Measurements from ENCODE around the gene PAPPA.

Gene PAPPA

GRCh38 chr9:116416421-116416820 lies 262.8 kb downstream of the PAPPA start:
- DNase-seq (ENCODE audit: low read depth, low spot score) = no peak
- H3K4me3 ChIP-seq (ENCODE audit: low read depth, low read length) = no peak overlapping the region
- no peak for TF ChIP-seq CTCF (IDR thresholded peaks at IDR 0.05; ENCODE audit: insufficient read depth, low read length, missing control alignments)
- ChIA-PET POLR2A (no interaction called here), CTCF (interaction anchor here (1.1 to 1.2 kb wide), 2 partner anchors 18 to 230 kb away, joined by 3 to 4 read pairs; no protein-coding TSS in a partner anchor)

GRCh38 chr9:116417464-116417863 lies 263.9 kb downstream of the PAPPA start:
- CTCF ChIA-PET = interaction anchor here (1.1 kb wide), 1 partner anchor 19 kb away, joined by 4 read pairs; no protein-coding TSS in a partner anchor
- TF ChIP-seq CTCF (IDR thresholded peaks at IDR 0.05; ENCODE audit: insufficient read depth, low read length, missing control alignments) = no peak
- H3K4me3 ChIP-seq (ENCODE audit: low read depth, low read length) = no peak overlapping the region
- POLR2A ChIA-PET = no interaction called here
- DNase-seq (ENCODE audit: low read depth, low spot score) = no peak

- DNase-seq (ENCODE audit: low read depth, low spot score) = no peak
- ChIA-PET CTCF (no interaction called here), POLR2A (no interaction called here)
- TF ChIP-seq CTCF (IDR thresholded peaks at IDR 0.05; ENCODE audit: insufficient read depth, low read length, missing control alignments) = no peak
- no peak overlapping the region for H3K4me3 ChIP-seq (ENCODE audit: low read depth, low read length)
These were observed 265.6 kb downstream of the PAPPA start for GRCh38 chr9:116419181-116419580.

- no peak for TF ChIP-seq CTCF (IDR thresholded peaks at IDR 0.05; ENCODE audit: insufficient read depth, low read length, missing control alignments)
- CTCF ChIA-PET = interaction anchor here (1.3 kb wide), 1 partner anchor 11 kb away, joined by 3 read pairs; no protein-coding TSS in a partner anchor
- POLR2A ChIA-PET = no interaction called here
- H3K4me3 ChIP-seq (ENCODE audit: low read depth, low read length) = no peak overlapping the region
- DNase-seq (ENCODE audit: low read depth, low spot score) = no peak
These were observed 267.5 kb downstream of the PAPPA start for GRCh38 chr9:116420993-116421538.

- ChIA-PET CTCF (interaction anchor here (1.0 to 1.3 kb wide), 2 partner anchors 11 to 13 kb away, joined by 3 read pairs; no protein-coding TSS in a partner anchor), POLR2A (no interaction called here)
- H3K4me3 ChIP-seq (ENCODE audit: low read depth, low read length) = no peak overlapping the region
- no peak for DNase-seq (ENCODE audit: low read depth, low spot score)
- no peak for TF ChIP-seq CTCF (IDR thresholded peaks at IDR 0.05; ENCODE audit: insufficient read depth, low read length, missing control alignments)
These were observed 268.8 kb downstream of the PAPPA start for GRCh38 chr9:116422119-116422979.

GRCh38 chr9:116423149-116423548 lies 269.6 kb downstream of the PAPPA start:
- POLR2A ChIA-PET = no interaction called here
- no peak for DNase-seq (ENCODE audit: low read depth, low spot score)
- no peak for TF ChIP-seq CTCF (IDR thresholded peaks at IDR 0.05; ENCODE audit: insufficient read depth, low read length, missing control alignments)
- CTCF ChIA-PET = interaction anchor here (1.0 kb wide), 1 partner anchor 12 kb away, joined by 3 read pairs; no protein-coding TSS in a partner anchor
- no peak overlapping the region for H3K4me3 ChIP-seq (ENCODE audit: low read depth, low read length)
